Measurements from ENCODE around the gene MRPL44. TPM values are rescaled to one million over a fixed set of nuclear protein-coding genes. Genes with fewer than 3 reads are reported as not detected.

The MRPL44 gene
- total RNA-seq, 4 donors from 2014 or later, result 18.3 to 24.7 (median 19.6) TPM

DNA sequence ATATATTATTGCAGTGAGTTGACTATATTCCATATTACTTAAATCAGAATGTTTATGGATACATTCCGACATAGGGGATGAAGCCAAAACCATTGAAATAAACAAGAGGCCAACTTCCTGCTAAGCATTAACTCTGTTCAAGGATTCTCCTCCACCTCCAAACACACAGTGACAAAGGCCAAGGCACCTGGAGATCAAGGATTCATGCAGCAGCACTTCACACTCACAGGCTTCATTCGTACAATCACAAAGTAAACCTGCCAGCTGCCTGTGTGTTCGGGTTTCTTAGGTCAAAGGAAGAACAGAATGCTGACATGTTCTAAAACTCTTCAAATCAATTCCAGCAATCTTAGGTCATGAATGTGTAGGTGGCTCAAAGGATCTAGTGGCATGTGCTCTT is 35.0 kb upstream of the MRPL44 start:
- H3K36me3 ChIP-seq, result peaks cover 0 to 5% (median 5%) of the 10 kb centered on the region in 4 donors
- DNase-seq (ENCODE audit: extremely low spot score), result no peak
- WGBS, result 82% methylated on average over 3 of the region's 3 CpGs
- H3K27ac ChIP-seq (replicated peaks in 1 of 4), result no peak overlapping the region
- TF ChIP-seq POLR2AphosphoS5 (IDR thresholded peaks at IDR 0.05) (no peak), CTCF (IDR thresholded peaks at IDR 0.05) (no peak)
- peaks cover 0 to 9% (median 3%) of the 10 kb centered on the region in 4 donors for H3K9me3 ChIP-seq
- H3K27me3 ChIP-seq, result no peaks in the 10 kb centered on the region
- intact Hi-C loops (cut with DNase I), result no loop called here
- H3K4me1 ChIP-seq, result peaks cover 0 to 40% (median 15%) of the 10 kb centered on the region in 4 donors
- no peak overlapping the region for H3K4me3 ChIP-seq

DNA sequence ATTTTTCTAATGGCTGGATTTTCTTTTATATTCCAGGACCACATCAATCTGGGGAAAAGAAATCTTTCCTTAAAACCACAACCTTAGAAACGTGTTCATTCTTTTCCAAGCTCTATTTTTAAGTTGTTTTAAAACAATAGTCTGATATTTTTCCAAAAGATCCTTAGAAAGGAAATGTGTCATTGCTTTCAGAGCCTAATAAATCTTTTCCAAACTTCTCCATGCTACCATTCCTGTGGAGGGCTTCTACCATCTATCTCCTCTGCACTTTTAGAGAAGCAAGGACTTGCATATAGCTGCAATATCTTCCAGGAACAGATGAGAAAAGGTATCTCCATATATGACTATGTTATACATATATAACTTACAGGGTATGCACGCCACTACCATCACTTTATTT is 33.3 kb upstream of the MRPL44 start:
- no peak for TF ChIP-seq EP300 (IDR thresholded peaks at IDR 0.05)
- no peak for TF ChIP-seq CTCF (IDR thresholded peaks at IDR 0.05)
- no peak for TF ChIP-seq POLR2AphosphoS5 (IDR thresholded peaks at IDR 0.05)
- TF ChIP-seq POLR2A (IDR thresholded peaks at IDR 0.05; ENCODE audit: low read depth), result no peak
- Histone ChIP-seq H3K9me3 (peaks cover 0 to 9% (median 4%) of the 10 kb centered on the region in 4 donors), H3K27ac (replicated peaks in 1 of 4) (no peak overlapping the region), H3K4me1 (peaks cover 0 to 35% (median 9%) of the 10 kb centered on the region in 4 donors), H3K4me3 (no peak overlapping the region), H3K27me3 (no peaks in the 10 kb centered on the region), H3K36me3 (no peaks in the 10 kb centered on the region)
- WGBS, result 76% methylated on average over 2 of the region's 2 CpGs
- no peak for DNase-seq (ENCODE audit: extremely low spot score)
- intact Hi-C loops (cut with DNase I), result no loop called here

- no peak overlapping the region for H3K27ac ChIP-seq (replicated peaks in 1 of 4)
- no peaks in the 10 kb centered on the region for H3K36me3 ChIP-seq
- 93% methylated on average over 3 of the region's 3 CpGs for WGBS
- no peak overlapping the region for H3K4me3 ChIP-seq
- H3K27me3 ChIP-seq, result no peaks in the 10 kb centered on the region
- intact Hi-C loops (cut with DNase I), result no loop called here
- H3K9me3 ChIP-seq, result peaks cover 0 to 9% (median 4%) of the 10 kb centered on the region in 4 donors
- H3K4me1 ChIP-seq, result peaks cover under 1 to 34% (median 6%) of the 10 kb centered on the region in 4 donors
- TF ChIP-seq POLR2A (IDR thresholded peaks at IDR 0.05; ENCODE audit: low read depth) (no peak), POLR2AphosphoS5 (IDR thresholded peaks at IDR 0.05) (no peak), EP300 (IDR thresholded peaks at IDR 0.05) (no peak), CTCF (IDR thresholded peaks at IDR 0.05) (no peak)
- DNase-seq (ENCODE audit: extremely low spot score), result no peak
Observed at GRCh38 chr2:223925106-223925505, 32.2 kb upstream of the MRPL44 start.

- DNase-seq (ENCODE audit: extremely low spot score), result no peak
- H3K4me3 ChIP-seq, result no peak overlapping the region
- H3K27ac ChIP-seq (replicated peaks in 1 of 4), result no peak overlapping the region
- intact Hi-C loops (cut with DNase I), result no loop called here
- H3K27me3 ChIP-seq, result no peaks in the 10 kb centered on the region
- H3K4me1 ChIP-seq, result peaks cover 28 to 43% (median 33%) of the 10 kb centered on the region in 4 donors
- peaks cover 0 to 9% (median 4%) of the 10 kb centered on the region in 4 donors for H3K9me3 ChIP-seq
- TF ChIP-seq EP300 (IDR thresholded peaks at IDR 0.05) (no peak), POLR2A (IDR thresholded peaks at IDR 0.05; ENCODE audit: low read depth) (no peak), POLR2AphosphoS5 (IDR thresholded peaks at IDR 0.05) (no peak), CTCF (IDR thresholded peaks at IDR 0.05) (no peak)
- 91% methylated on average over 7 of the region's 7 CpGs for WGBS
- H3K36me3 ChIP-seq, result no peaks in the 10 kb centered on the region
Observed at GRCh38 chr2:223928113-223929006, 28.9 kb upstream of the MRPL44 start.
